Measurements from ENCODE around the gene PRRX1.

The PRRX1 gene

DNA sequence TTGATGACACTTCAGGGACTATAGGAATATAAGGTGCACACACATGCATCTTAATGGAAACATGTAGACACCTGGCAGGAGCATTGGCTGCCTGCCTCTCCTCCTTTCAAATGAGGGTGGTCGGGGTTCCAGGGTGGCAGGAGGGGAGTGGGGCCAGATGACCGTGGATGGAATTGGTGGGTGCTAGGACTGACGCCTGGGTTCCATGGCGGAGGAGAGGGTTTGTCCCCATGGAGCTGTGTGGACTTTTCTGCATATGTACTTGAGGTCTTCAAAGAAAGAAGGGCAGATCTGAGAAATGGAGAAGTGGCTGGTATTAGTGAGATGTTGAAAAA lies 7.7 kb downstream of the PRRX1 start:
- TF ChIP-seq RAD21 (IDR thresholded peaks at IDR 0.05; ENCODE audit: low read depth) (no peak), REST (IDR thresholded peaks at IDR 0.05; ENCODE audit: low read depth) (no peak), TAF1 (IDR thresholded peaks at IDR 0.05; ENCODE audit: low read depth) (no peak), EGR1 (IDR thresholded peaks at IDR 0.05) (no peak), TCF12 (IDR thresholded peaks at IDR 0.05; ENCODE audit: low read depth) (no peak), CREB1 (IDR thresholded peaks at IDR 0.05; ENCODE audit: low read depth) (no peak), YY1 (IDR thresholded peaks at IDR 0.05; ENCODE audit: low read depth) (no peak), EP300 (IDR thresholded peaks at IDR 0.05; ENCODE audit: borderline replicate concordance) (no peak), CEBPB (IDR thresholded peaks at IDR 0.05) (no peak), FOXM1 (IDR thresholded peaks at IDR 0.05; ENCODE audit: borderline replicate concordance, low read depth) (no peak)
- TF ChIP-seq, protein P1, sequence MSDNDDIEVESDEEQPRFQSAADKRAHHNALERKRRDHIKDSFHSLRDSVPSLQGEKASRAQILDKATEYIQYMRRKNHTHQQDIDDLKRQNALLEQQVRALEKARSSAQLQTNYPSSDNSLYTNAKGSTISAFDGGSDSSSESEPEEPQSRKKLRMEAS (IDR thresholded peaks at IDR 0.05) = no peak

- TF ChIP-seq USF1 (IDR thresholded peaks at IDR 0.05) (no peak), RAD21 (IDR thresholded peaks at IDR 0.05; ENCODE audit: low read depth) (no peak), YY1 (IDR thresholded peaks at IDR 0.05; ENCODE audit: low read depth) (no peak), TAF1 (IDR thresholded peaks at IDR 0.05; ENCODE audit: low read depth) (no peak), REST (IDR thresholded peaks at IDR 0.05; ENCODE audit: low read depth) (no peak), FOXM1 (IDR thresholded peaks at IDR 0.05; ENCODE audit: borderline replicate concordance, low read depth) (no peak), EGR1 (IDR thresholded peaks at IDR 0.05) (no peak), NFIC (IDR thresholded peaks at IDR 0.05) (no peak), TCF12 (IDR thresholded peaks at IDR 0.05; ENCODE audit: low read depth) (no peak), CREB1 (IDR thresholded peaks at IDR 0.05; ENCODE audit: low read depth) (no peak)
Measured at GRCh38 chr1:170672316-170672715, 8.4 kb downstream of the PRRX1 start.

GRCh38 chr1:170674239-170674638 lies 10.3 kb downstream of the PRRX1 start:
- no peak for TF ChIP-seq NFIC (IDR thresholded peaks at IDR 0.05)
- no peak for TF ChIP-seq EP300 (IDR thresholded peaks at IDR 0.05; ENCODE audit: borderline replicate concordance)
- no peak for TF ChIP-seq YY1 (IDR thresholded peaks at IDR 0.05; ENCODE audit: low read depth)
- no peak for TF ChIP-seq FOXM1 (IDR thresholded peaks at IDR 0.05; ENCODE audit: borderline replicate concordance, low read depth)
- TF ChIP-seq, protein P1 (IDR thresholded peaks at IDR 0.05) = no peak
- no peak for TF ChIP-seq REST (IDR thresholded peaks at IDR 0.05; ENCODE audit: low read depth)
- TF ChIP-seq TAF1 (IDR thresholded peaks at IDR 0.05; ENCODE audit: low read depth) = no peak
- TF ChIP-seq RAD21 (IDR thresholded peaks at IDR 0.05; ENCODE audit: low read depth) = no peak
- no peak for TF ChIP-seq CEBPB (IDR thresholded peaks at IDR 0.05)
- no peak for TF ChIP-seq CREB1 (IDR thresholded peaks at IDR 0.05; ENCODE audit: low read depth)
- no peak for TF ChIP-seq USF1 (IDR thresholded peaks at IDR 0.05)
- TF ChIP-seq ZBTB7A (IDR thresholded peaks at IDR 0.05; ENCODE audit: low read depth) = no peak
- no peak for TF ChIP-seq TCF12 (IDR thresholded peaks at IDR 0.05; ENCODE audit: low read depth)
- TF ChIP-seq TEAD4 (IDR thresholded peaks at IDR 0.05) = no peak
- no peak for TF ChIP-seq EGR1 (IDR thresholded peaks at IDR 0.05)

- TF ChIP-seq USF1 (IDR thresholded peaks at IDR 0.05) (no peak), TCF12 (IDR thresholded peaks at IDR 0.05; ENCODE audit: low read depth) (no peak), CEBPB (IDR thresholded peaks at IDR 0.05) (no peak), CREB1 (IDR thresholded peaks at IDR 0.05; ENCODE audit: low read depth) (no peak), REST (IDR thresholded peaks at IDR 0.05; ENCODE audit: low read depth) (no peak), RAD21 (IDR thresholded peaks at IDR 0.05; ENCODE audit: low read depth) (no peak), NFIC (IDR thresholded peaks at IDR 0.05) (no peak), TEAD4 (IDR thresholded peaks at IDR 0.05) (no peak), TAF1 (IDR thresholded peaks at IDR 0.05; ENCODE audit: low read depth) (no peak), EGR1 (IDR thresholded peaks at IDR 0.05) (no peak), FOXM1 (IDR thresholded peaks at IDR 0.05; ENCODE audit: borderline replicate concordance, low read depth) (no peak), EP300 (IDR thresholded peaks at IDR 0.05; ENCODE audit: borderline replicate concordance) (no peak), ZBTB7A (IDR thresholded peaks at IDR 0.05; ENCODE audit: low read depth) (no peak), YY1 (IDR thresholded peaks at IDR 0.05; ENCODE audit: low read depth) (no peak)
- TF ChIP-seq, protein P1 (IDR thresholded peaks at IDR 0.05) = no peak
Measured at GRCh38 chr1:170674986-170675385, 11.1 kb downstream of the PRRX1 start.
